Nephron (organoid): ENCODE results near the gene IMPG2.
"Not testable (repeated sequence)": the region's sequence is repeated elsewhere in the genome, so short reads cannot be mapped to it uniquely, and the experiment has no call there.

Experiments
- H3K27ac Mint-ChIP-seq, 3 experiments: 2 replicates each; pipeline ENCODE4 v1.8.0; 2020; ENCODE audit warnings: mixed read lengths in 3 of 3, mild to moderate bottlenecking in 2 of 3, moderate library complexity in 1 of 3
- H3K27me3 Mint-ChIP-seq: 2 replicates; pipeline ENCODE4 v1.8.0; 2021; ENCODE audit warnings: low read depth, mild to moderate bottlenecking, moderate library complexity, mixed read lengths
- H3K36me3 Mint-ChIP-seq: 2 replicates; pipeline ENCODE4 v1.8.0; 2020; ENCODE audit warnings: low read depth, mixed read lengths
- H3K4me1 Mint-ChIP-seq: 2 replicates; pipeline ENCODE4 v1.8.0; 2020; ENCODE audit warnings: mixed read lengths
- H3K4me3 Mint-ChIP-seq, 3 experiments: 2 replicates each; pipeline ENCODE4 v1.8.0; 2020; ENCODE audit warnings: mild to moderate bottlenecking in 3 of 3, mixed read lengths in 3 of 3, moderate library complexity in 2 of 3
- H3K9me3 Mint-ChIP-seq: 2 replicates; pipeline ENCODE4 v1.8.0; 2020; ENCODE audit warnings: mixed read lengths
- TF ChIP-seq, protein P1 (sequence below), 3 experiments: fragments of 200-600 bp; sonication (generic); IDR thresholded peaks; one replicate each; pipeline ENCODE4 v1.5.0; 2021; ENCODE audit warnings: antibody characterized with exemption in 3 of 3; ENCODE audit not compliant: unreplicated experiment in 3 of 3

The IMPG2 gene

DNA sequence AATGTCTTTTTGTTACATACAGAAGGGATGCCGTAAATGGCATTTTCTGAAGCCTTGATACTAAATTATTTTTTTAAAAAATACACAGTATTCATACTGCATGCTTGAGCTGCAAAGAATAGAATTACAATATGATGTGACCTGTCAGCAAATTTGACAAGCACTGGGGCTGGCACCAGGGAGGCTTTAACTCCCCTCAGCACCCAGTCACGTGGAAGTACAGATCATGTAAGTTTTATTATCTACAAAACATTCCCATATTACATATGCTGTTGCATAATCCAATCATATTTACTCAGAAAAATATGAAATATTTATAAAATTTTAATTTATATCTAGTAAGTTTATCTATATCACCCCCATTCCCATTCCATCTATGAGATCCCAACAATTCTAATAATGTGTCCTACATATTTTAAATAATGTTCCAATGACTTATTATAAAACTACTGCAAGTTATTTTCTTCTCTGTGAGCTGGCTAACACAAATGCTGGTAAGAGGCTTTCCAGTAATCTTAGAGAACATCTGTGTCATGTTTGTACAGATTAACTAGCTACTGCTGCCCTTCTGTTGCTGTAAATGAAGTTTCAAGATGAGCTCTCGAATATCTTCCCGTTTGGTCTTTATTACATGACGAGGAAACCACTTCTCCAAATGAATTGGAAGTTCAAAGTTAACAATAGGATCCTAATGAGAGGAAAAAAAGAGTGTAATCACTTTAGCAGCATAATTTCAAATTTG lies 5.2 kb upstream of the IMPG2 start:
- TF ChIP-seq, protein P1, sequence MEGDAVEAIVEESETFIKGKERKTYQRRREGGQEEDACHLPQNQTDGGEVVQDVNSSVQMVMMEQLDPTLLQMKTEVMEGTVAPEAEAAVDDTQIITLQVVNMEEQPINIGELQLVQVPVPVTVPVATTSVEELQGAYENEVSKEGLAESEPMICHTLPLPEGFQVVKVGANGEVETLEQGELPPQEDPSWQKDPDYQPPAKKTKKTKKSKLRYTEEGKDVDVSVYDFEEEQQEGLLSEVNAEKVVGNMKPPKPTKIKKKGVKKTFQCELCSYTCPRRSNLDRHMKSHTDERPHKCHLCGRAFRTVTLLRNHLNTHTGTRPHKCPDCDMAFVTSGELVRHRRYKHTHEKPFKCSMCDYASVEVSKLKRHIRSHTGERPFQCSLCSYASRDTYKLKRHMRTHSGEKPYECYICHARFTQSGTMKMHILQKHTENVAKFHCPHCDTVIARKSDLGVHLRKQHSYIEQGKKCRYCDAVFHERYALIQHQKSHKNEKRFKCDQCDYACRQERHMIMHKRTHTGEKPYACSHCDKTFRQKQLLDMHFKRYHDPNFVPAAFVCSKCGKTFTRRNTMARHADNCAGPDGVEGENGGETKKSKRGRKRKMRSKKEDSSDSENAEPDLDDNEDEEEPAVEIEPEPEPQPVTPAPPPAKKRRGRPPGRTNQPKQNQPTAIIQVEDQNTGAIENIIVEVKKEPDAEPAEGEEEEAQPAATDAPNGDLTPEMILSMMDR (IDR thresholded peaks at IDR 0.05; ENCODE audit: unreplicated experiment in 3 of 3) = no peak
- Mint-ChIP-seq H3K4me1 (peaks cover 12% of the 10 kb centered on the region), H3K9me3 (no peaks in the 10 kb centered on the region), H3K27ac (no peak overlapping the region), H3K4me3 (no peak overlapping the region), H3K27me3 (no peaks in the 10 kb centered on the region), H3K36me3 (peaks cover 30% of the 10 kb centered on the region)

DNA sequence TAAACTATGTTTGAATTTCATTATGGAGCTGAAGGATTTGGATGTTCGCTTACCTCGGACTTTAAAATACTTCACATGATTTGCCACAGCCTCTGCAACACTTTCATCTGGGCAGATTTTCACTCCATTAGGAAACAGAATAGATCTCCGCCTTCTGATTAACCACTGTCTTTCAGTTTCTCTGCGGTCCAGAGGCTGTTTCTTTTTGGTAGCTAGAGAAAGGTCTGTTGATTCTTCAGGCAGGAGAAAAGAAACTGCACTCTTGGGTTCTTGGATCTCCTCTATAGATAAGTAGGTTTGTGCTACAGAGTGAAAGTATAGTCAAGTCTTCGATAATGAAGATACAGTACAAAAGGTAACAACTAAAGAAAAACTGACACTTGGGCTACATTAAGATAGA lies 844 bp downstream of the IMPG2 start:
- TF ChIP-seq, protein P1 (IDR thresholded peaks at IDR 0.05; ENCODE audit: unreplicated experiment in 3 of 3) = no peak
- Mint-ChIP-seq H3K27me3 (no peaks in the 10 kb centered on the region), H3K4me3 (no peak overlapping the region), H3K36me3 (peaks cover 3% of the 10 kb centered on the region), H3K9me3 (no peaks in the 10 kb centered on the region), H3K27ac (peak overlapping the region; percentile 4 to 59 (median 26)), H3K4me1 (peaks cover 16% of the 10 kb centered on the region)

DNA sequence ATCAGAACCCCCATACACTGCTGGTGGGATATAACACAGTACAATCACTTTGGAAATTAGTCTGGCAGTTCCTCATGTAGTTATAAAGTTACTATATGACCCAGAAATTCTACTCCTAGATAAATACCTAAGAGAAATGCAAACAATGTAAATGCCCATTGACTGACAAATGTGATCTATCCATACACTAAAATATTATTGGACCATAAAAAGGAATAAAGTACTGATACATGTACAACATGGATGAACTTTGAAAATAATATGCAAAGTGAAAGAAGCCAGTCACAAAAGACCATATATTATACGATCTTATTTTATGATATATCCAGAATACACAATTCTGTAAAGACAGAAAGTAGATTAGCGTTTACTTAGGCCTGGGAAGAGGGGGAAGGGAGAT lies 7.8 kb downstream of the IMPG2 start:
- H3K4me1 Mint-ChIP-seq = peaks cover 32% of the 10 kb centered on the region
- peak overlapping the region; percentile 56 to 96 (median 75) for H3K27ac Mint-ChIP-seq
- TF ChIP-seq, protein P1 (IDR thresholded peaks at IDR 0.05; ENCODE audit: unreplicated experiment in 3 of 3) = no peak
- peaks cover 26% of the 10 kb centered on the region for H3K36me3 Mint-ChIP-seq
- H3K9me3 Mint-ChIP-seq = peaks cover 26% of the 10 kb centered on the region
- H3K27me3 Mint-ChIP-seq = no peaks in the 10 kb centered on the region
- H3K4me3 Mint-ChIP-seq = no peak overlapping the region

DNA sequence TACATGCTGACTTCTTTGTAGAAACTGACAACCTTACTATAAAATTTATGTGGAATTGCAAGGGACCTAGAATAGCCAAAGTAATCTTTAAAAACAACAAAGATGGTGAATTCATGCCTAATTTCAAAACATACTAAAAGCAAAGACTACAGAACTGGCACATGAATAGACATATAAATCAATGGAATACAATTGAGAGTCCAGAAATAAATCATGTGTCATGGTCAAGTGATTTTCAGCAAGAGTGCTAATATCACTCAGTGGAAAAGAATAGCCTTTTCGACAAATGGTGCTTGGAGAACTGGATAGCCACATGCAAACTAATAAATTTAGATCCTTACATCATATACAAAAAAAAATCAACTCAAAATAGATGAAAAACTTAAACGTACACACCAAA lies 8.7 kb downstream of the IMPG2 start:
- peaks cover 32% of the 10 kb centered on the region for H3K9me3 Mint-ChIP-seq
- H3K4me3 Mint-ChIP-seq = peak overlapping the region in 1 of 3 experiments; percentile 11
- TF ChIP-seq, protein P1 (IDR thresholded peaks at IDR 0.05; ENCODE audit: unreplicated experiment in 3 of 3) = no peak
- H3K36me3 Mint-ChIP-seq = peaks cover 32% of the 10 kb centered on the region
- H3K27me3 Mint-ChIP-seq = no peaks in the 10 kb centered on the region
- peak overlapping the region; percentile 91 to 96 (median 94) for H3K27ac Mint-ChIP-seq
- H3K4me1 Mint-ChIP-seq = peaks cover 32% of the 10 kb centered on the region

DNA sequence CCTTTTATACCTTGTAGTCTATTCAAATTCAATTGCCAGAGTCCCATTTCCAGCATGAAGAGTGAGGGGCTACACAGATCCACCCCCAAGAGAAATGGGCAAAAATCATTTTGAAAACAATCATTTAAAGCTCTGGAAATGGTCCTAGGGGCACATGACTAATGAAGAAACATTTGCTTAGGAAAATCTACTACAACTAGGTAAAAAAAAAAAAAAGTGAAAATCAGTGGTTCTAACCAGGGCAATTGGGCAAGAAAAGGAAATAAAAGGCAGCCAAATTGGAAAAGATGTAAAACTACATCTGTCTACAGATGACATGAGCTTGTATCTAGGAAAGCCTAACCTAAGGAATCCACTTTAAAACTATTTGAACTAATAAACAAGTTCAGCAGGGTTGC lies 9.4 kb downstream of the IMPG2 start:
- H3K4me1 Mint-ChIP-seq = peaks cover 32% of the 10 kb centered on the region
- H3K27ac Mint-ChIP-seq = peak overlapping the region; percentile 94 to 96 (median 94)
- H3K27me3 Mint-ChIP-seq = no peaks in the 10 kb centered on the region
- H3K9me3 Mint-ChIP-seq = peaks cover 38% of the 10 kb centered on the region
- peaks cover 37% of the 10 kb centered on the region for H3K36me3 Mint-ChIP-seq
- TF ChIP-seq, protein P1 (IDR thresholded peaks at IDR 0.05; ENCODE audit: unreplicated experiment in 3 of 3) = no peak
- H3K4me3 Mint-ChIP-seq = peak overlapping the region in 1 of 3 experiments; percentile 44

DNA sequence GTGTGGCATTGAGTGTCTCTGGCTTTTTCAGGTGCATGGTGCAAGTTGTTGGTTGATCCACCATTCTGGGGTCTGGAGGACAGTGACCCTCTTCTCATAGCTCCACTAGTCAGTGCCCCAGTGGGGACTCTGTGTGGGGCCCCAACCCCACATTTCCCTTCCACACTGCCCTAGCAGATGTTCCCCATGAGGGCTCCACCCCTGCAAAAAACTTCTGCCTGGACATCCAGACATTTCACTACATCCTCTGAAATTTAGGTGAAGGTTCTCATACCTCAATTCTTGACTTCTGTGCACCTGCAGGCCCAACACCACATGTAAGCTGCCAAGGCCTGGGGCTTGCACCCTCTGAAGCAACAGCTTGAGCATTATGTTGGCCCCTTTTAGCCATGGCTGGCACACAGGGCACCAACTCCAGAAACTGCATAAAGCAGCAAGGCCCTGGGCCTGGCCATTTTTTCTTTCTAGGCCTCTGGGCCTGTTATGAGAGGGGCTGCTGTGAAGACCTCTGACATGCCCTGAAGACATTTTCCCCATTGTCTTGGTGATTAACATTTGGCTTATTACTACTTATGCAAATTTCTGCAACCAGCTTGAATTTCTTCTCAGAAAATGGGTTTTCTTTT lies 12.1 kb downstream of the IMPG2 start:
- not testable (repeated sequence) for H3K4me3 Mint-ChIP-seq, H3K27me3 Mint-ChIP-seq, H3K27ac Mint-ChIP-seq
- Mint-ChIP-seq H3K36me3 (peaks cover 41% of the 10 kb centered on the region), H3K9me3 (peaks cover 41% of the 10 kb centered on the region), H3K4me1 (peaks cover 32% of the 10 kb centered on the region)
